GM18873 (cell line): ENCODE data around the gene SFI1.
"Not testable (repeated sequence)": the region's sequence is repeated elsewhere in the genome, so short reads cannot be mapped to it uniquely, and the experiment has no call there.

Source experiments
- ATAC-seq: cut with Tn5 transposase; IDR thresholded peaks from one replicate; pipeline ENCODE4 v1.9.1; 2021; ENCODE audit warnings: mild to moderate bottlenecking, moderate library complexity, moderate number of reproducible peaks; ENCODE audit not compliant: unreplicated experiment, low FRiP score

The SFI1 gene

DNA sequence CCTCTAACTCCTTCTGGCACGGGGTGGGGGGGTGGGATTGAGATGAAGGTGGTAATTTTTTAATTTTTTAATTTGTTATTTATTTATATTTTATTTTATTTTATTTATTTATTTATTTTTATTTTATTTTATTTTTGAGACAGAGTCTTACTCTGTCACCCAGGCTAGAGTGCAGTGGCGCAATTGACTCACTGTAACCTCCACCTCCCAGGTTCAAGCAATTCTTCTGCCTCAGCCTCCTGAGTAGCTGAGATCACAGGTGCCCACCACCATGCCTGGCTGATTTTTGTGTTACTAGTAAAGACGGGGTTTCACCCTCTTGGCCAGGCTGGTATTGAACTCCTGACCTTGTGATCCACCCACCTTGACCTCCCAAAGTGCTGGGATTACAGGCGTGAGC is 43.8 kb downstream of the SFI1 start:
- ATAC-seq, result not testable (repeated sequence)

GRCh38 chr22:31540966-31541365 is 44.6 kb downstream of the SFI1 start:
- no peak for ATAC-seq

- no peak for ATAC-seq
Observed at GRCh38 chr22:31544481-31545480, 48.4 kb downstream of the SFI1 start.

- no peak for ATAC-seq
Observed at GRCh38 chr22:31550871-31551370, 54.6 kb downstream of the SFI1 start.

DNA sequence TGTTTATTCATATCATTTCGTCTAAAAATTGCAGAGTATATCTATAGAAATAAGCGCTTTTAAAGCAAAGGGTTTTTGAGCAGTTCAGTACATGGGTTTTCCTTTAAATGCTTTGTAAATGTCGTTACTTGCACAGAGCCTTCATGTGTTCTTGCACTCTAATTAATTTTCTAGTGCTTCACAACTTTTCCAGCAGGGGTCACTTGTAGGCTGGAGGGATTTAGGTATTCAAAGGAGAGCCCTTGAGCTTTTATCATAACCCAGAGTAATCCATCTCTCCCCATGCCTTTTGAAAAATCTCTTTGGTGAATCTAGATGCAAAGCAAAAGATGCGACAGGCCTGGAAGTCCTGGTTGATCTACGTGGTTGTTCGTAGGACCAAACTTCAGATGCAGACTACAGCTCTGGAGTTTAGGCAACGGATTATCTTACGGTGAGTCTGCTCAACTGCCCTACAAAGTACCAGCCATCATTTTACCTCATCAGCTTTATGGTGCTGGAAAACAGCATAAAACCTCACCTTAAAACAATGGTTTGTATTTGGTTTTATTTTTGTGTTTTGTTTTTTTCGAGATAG is 60.4 kb downstream of the SFI1 start:
- no peak for ATAC-seq

GRCh38 chr22:31558546-31558945 is 62.2 kb downstream of the SFI1 start:
- not testable (repeated sequence) for ATAC-seq

GRCh38 chr22:31561238-31561887 is 65.0 kb downstream of the SFI1 start:
- no peak for ATAC-seq

DNA sequence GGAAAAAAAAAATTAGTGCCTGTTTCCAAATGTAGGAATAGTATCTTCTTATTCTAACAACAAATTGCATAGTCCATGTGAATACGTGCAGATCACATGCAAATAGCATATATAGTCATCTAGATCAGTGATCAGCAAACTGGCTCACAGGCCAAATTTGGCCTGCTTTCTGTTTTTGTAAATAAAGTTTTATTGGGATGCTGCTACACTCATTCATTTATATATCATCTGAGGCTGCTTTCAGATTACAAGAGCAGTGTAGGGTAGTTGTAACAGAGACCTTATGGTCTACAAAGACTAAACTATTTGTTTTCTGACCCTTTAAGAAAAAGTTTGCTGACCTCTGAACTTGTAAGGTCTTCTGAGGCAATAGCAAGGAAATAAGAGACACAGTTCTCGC is 65.6 kb downstream of the SFI1 start:
- ATAC-seq, result no peak

DNA sequence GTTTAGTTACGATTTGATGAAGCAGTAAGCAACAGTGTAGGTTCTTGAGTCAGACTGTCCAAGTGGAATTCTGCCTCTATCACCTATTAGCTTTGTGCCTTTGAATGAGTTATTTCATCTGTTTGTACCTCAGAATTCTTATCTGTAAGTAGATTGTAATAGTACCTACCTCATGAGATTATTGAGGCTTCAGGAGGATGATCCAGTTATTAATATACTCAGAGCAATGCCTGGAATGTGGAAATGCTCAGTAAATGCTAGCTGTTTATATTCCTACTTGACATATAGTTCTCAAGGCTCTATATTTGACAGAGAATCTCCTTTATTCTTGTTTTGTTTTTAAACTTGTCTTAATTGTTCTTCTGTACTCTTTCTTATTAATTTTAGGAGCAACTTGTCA is 70.1 kb downstream of the SFI1 start:
- no peak for ATAC-seq

GRCh38 chr22:31567196-31567595 is 70.9 kb downstream of the SFI1 start:
- ATAC-seq, result no peak

GRCh38 chr22:31567702-31568101 is 71.4 kb downstream of the SFI1 start:
- no peak for ATAC-seq

GRCh38 chr22:31569126-31569525 is 72.8 kb downstream of the SFI1 start:
- no peak for ATAC-seq

DNA sequence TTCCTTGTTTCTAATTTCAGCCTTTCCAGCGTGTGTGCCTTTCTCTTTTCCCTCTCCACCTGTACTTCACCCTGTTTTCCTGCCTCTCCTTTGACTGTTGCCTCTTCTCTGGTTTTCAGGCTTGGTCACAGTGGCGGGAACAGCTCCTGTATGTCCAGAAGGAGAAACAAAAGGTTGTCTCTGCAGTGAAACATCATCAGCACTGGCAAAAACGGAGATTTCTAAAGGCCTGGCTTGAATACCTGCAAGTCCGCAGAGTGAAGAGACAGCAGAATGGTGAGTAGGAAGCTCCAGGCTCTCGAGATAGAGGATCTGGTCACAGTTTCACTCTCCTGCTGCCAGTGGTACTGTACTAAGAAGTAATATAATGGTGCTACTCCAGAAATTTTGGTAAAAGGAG is 76.6 kb downstream of the SFI1 start:
- no peak for ATAC-seq

GRCh38 chr22:31574055-31574670 is 77.8 kb downstream of the SFI1 start:
- no peak for ATAC-seq

GRCh38 chr22:31575190-31575589 is 78.9 kb downstream of the SFI1 start:
- ATAC-seq, result no peak

DNA sequence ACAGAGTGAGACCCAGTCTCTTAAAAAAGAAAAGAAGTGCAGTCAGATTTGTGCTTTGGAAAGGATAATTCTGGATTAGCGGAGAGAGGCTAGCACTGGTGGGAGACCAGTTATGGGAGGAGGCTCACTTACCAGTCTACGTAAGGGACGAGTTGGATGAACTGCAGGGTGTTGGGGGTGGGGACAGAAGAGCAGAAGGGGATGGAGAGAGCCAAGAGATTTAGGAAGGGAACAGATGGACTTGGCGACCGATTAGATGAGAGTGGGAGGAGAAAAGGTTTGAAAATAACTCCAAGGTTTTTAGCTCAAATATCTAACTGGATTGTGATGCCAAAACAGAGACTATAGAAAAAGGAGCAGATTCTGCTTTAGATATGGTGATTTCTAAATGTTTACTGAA is 81.4 kb downstream of the SFI1 start:
- ATAC-seq, result no peak

- ATAC-seq, result no peak
Observed at GRCh38 chr22:31578171-31578570, 81.8 kb downstream of the SFI1 start.

GRCh38 chr22:31579835-31580242 is 83.5 kb downstream of the SFI1 start:
- ATAC-seq, result no peak

GRCh38 chr22:31583861-31584485 is 87.6 kb downstream of the SFI1 start:
- no peak for ATAC-seq

DNA sequence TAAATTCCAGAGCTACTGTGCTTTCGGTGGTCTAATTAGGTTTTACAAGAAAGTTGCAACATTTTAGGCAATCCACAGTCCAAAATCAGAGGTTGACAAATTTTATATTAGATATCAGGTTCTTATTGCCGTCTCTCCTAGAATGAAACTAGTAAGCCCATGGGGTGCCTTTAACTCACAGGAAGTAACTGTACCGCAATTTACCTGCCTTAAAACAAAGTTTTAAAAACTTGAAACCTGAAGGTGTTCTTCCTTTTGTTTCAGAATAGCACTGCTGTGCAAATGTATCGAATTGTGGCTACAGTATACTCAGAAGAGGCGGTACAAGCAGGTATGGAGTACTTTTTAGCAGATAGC is 88.4 kb downstream of the SFI1 start:
- ATAC-seq, result no peak
